ENCODE results near the gene SH3GL1. TPM values are rescaled to one million over a fixed set of nuclear protein-coding genes. Genes with fewer than 3 reads are reported as not detected.

SH3GL1 gene
- total and polyA plus RNA-seq, 3 experiments from 2014 or later = 24.7 to 41.2 (median 39.8) TPM

DNA sequence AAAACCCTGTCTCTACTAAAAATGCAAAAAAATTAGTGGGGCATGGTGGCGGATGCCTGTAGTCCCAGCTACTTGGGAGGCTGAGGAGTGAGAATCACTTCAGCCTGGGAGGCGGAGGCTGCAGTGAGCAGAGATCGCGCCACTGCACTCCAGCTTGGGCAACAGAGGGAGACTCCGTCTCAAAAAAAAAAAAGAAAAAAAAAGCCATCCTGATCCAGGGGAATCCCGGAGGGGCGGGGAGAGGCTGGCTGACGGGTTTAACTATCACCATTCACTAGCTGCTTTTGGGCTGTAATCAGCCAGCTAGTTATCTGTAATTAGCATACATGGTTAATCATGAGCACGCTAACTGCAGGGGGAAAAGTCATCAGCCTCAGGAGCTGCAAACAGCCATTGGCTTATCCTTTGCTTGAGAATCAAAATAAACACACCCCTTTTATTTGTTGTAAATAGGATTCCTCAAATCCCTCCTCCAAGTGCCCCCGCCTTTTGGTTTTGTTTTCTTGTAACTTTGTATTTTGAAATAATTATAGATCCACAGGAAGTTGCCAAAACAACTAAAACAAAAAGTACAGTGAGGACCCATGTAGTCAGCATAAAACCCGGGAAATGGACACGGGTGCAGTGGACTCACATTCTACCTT lies 86.4 kb downstream of the SH3GL1 start:
- POLR2A ChIA-PET = no interaction called here
- no peak overlapping the region for H3K4me3 Mint-ChIP-seq

More for the DNA sequence above, 86.4 kb downstream of the SH3GL1 start:
- H3K27ac ChIP-seq (ENCODE audit: low read depth, low read length) = no peak overlapping the region
- no peak for DNase-seq
- H3K27me3 ChIP-seq (ENCODE audit: insufficient read depth, low read length, poor library complexity, severe bottlenecking) = no peaks in the 10 kb centered on the region
- Mint-ChIP-seq H3K4me1 (no peaks in the 10 kb centered on the region), H3K36me3 (no peaks in the 10 kb centered on the region), H3K9me3 (peaks cover 0 to 2% (median 0%) of the 10 kb centered on the region in 5 donors), H3K27ac (no peak overlapping the region), H3K27me3 (no peaks in the 10 kb centered on the region)
- no peaks in the 10 kb centered on the region for H3K4me1 ChIP-seq (ENCODE audit: insufficient read depth, low read length)
- no peaks in the 10 kb centered on the region for H3K9me3 ChIP-seq (ENCODE audit: low read length)
- CTCF ChIA-PET = interaction anchor here (1.9 kb wide), 1 partner anchor 46 kb away, joined by 4 read pairs; no protein-coding TSS in a partner anchor
- H3K36me3 ChIP-seq (ENCODE audit: insufficient read depth, low read length) = no peaks in the 10 kb centered on the region
- no peak overlapping the region for H3K4me3 ChIP-seq (ENCODE audit: low read length)

Other genes starting within 250 kb of the SH3GL1 start
- not detected for gene CREB3L3, start 246.9 kb downstream of the SH3GL1 start, total RNA-seq
- gene CREB3L3, start 246.9 kb downstream of the SH3GL1 start, polyA plus RNA-seq = 0.07 TPM
- 10 to 100 TPM; 33.5 to 38.6 TPM for gene SIRT6, start 218.0 kb downstream of the SH3GL1 start, total RNA-seq
- 1.6 TPM for gene SIRT6, start 218.0 kb downstream of the SH3GL1 start, polyA plus RNA-seq
- under 1 TPM; 0.89 to 0.90 TPM for gene ANKRD24, start 217.9 kb downstream of the SH3GL1 start, total RNA-seq
- 0.48 TPM for gene ANKRD24, start 217.9 kb downstream of the SH3GL1 start, polyA plus RNA-seq
- gene EBI3, start 171.0 kb downstream of the SH3GL1 start, total RNA-seq = 10 to 100 TPM; 14.2 to 14.8 TPM
- gene EBI3, start 171.0 kb downstream of the SH3GL1 start, polyA plus RNA-seq = not detected
- gene YJU2, start 153.5 kb downstream of the SH3GL1 start, total RNA-seq = 10 to 100 TPM; 38.8 to 41.2 TPM
- 29.6 TPM for gene YJU2, start 153.5 kb downstream of the SH3GL1 start, polyA plus RNA-seq
- not detected for gene SHD, start 121.3 kb downstream of the SH3GL1 start, total RNA-seq
- gene SHD, start 121.3 kb downstream of the SH3GL1 start, polyA plus RNA-seq = not detected
- 1 to 10 TPM; 5.9 to 7.0 TPM for gene TMIGD2, start 98.2 kb downstream of the SH3GL1 start, total RNA-seq
- gene TMIGD2, start 98.2 kb downstream of the SH3GL1 start, polyA plus RNA-seq = 40.5 TPM
- 10 to 100 TPM; 10.9 to 13.9 TPM for gene FSD1, start 95.9 kb downstream of the SH3GL1 start, total RNA-seq
- 3.1 TPM for gene FSD1, start 95.9 kb downstream of the SH3GL1 start, polyA plus RNA-seq
- 1 to 10 TPM; 3.9 to 6.1 TPM for gene STAP2, start 61.7 kb downstream of the SH3GL1 start, total RNA-seq
- 1.8 TPM for gene STAP2, start 61.7 kb downstream of the SH3GL1 start, polyA plus RNA-seq
- gene MPND, start 57.0 kb downstream of the SH3GL1 start, total RNA-seq = 10 to 100 TPM; 17.0 to 18.3 TPM
- 8.4 TPM for gene MPND, start 57.0 kb downstream of the SH3GL1 start, polyA plus RNA-seq
- gene CHAF1A, start 2.1 kb upstream of the SH3GL1 start, total RNA-seq = 10 to 100 TPM; 65.2 to 69.5 TPM
- 5.8 TPM for gene CHAF1A, start 2.1 kb upstream of the SH3GL1 start, polyA plus RNA-seq
- 10 to 100 TPM; 56.6 to 60.0 TPM for gene UBXN6, start 57.2 kb upstream of the SH3GL1 start, total RNA-seq
- gene UBXN6, start 57.2 kb upstream of the SH3GL1 start, polyA plus RNA-seq = 5.2 TPM
- 10 to 100 TPM; 42.7 to 45.4 TPM for gene HDGFL2, start 71.8 kb upstream of the SH3GL1 start, total RNA-seq
- gene HDGFL2, start 71.8 kb upstream of the SH3GL1 start, polyA plus RNA-seq = 24.9 TPM
- under 1 TPM in 1 of 2 experiments, not detected in 1; 0.04 TPM for gene PLIN4, start 117.9 kb upstream of the SH3GL1 start, total RNA-seq
- gene PLIN4, start 117.9 kb upstream of the SH3GL1 start, polyA plus RNA-seq = 0.15 TPM
- not detected for gene PLIN5, start 134.7 kb upstream of the SH3GL1 start, total RNA-seq
- gene PLIN5, start 134.7 kb upstream of the SH3GL1 start, polyA plus RNA-seq = 0.29 TPM
- not detected for gene LRG1, start 139.5 kb upstream of the SH3GL1 start, total RNA-seq
- 0.06 TPM for gene LRG1, start 139.5 kb upstream of the SH3GL1 start, polyA plus RNA-seq
- under 1 TPM; 0.55 to 0.91 TPM for gene SEMA6B, start 159.1 kb upstream of the SH3GL1 start, total RNA-seq
- not detected for gene SEMA6B, start 159.1 kb upstream of the SH3GL1 start, polyA plus RNA-seq
- 10 to 100 TPM in 1 of 2 experiments, 1 to 10 TPM in 1; 9.0 to 10.0 TPM for gene TNFAIP8L1, start 239.0 kb upstream of the SH3GL1 start, total RNA-seq
- 9.6 TPM for gene TNFAIP8L1, start 239.0 kb upstream of the SH3GL1 start, polyA plus RNA-seq

Data from CD8-positive, alpha-beta memory T cell (primary cell).